ENCODE measurements around the gene CKLF. TPM values are rescaled to one million over a fixed set of nuclear protein-coding genes. Genes with fewer than 3 reads are reported as not detected.
"Not testable (repeated sequence)": the region's sequence is repeated elsewhere in the genome, so short reads cannot be mapped to it uniquely, and the experiment has no call there.

The CKLF gene
- total RNA-seq, 2 donors from 2014 or later, result 27.5 to 31.8 TPM

GRCh38 chr16:66605177-66605978, 53.0 kb downstream of the CKLF start:
- intact Hi-C loops (cut with DNase I, micrococcal nuclease), result no loop called here
- DNase-seq (peak; percentile 34 to 59), ATAC-seq (peak; percentile 45)

GRCh38 chr16:66605979-66606751, 53.8 kb downstream of the CKLF start:
- DNase-seq, result peak in 1 of 2 donors; percentile 25
- intact Hi-C loops (cut with DNase I, micrococcal nuclease), result no loop called here
- no peak for ATAC-seq

GRCh38 chr16:66608241-66609138, 56.1 kb downstream of the CKLF start:
- intact Hi-C loops (cut with DNase I, micrococcal nuclease), result no loop called here
- DNase-seq (peak; percentile 76 to 91), ATAC-seq (peak; percentile 73)

GRCh38 chr16:66609139-66609510, 56.7 kb downstream of the CKLF start:
- intact Hi-C loops (cut with DNase I, micrococcal nuclease), result no loop called here

GRCh38 chr16:66610111-66610820, 57.9 kb downstream of the CKLF start:
- intact Hi-C loops (cut with DNase I, micrococcal nuclease), result no loop called here
- peak in 1 of 2 donors; percentile 25 for DNase-seq
- no peak for ATAC-seq

More at GRCh38 chr16:66609139-66609510, 56.7 kb downstream of the CKLF start:
- no peak for ATAC-seq
- peak in 1 of 2 donors; percentile 27 for DNase-seq

- ATAC-seq; intact Hi-C loops (cut with DNase I, micrococcal nuclease); DNase-seq: not testable (repeated sequence)
Observed at GRCh38 chr16:66611911-66612310, 59.5 kb downstream of the CKLF start.

GRCh38 chr16:66612422-66612821, 60.0 kb downstream of the CKLF start:
- ATAC-seq (no peak), DNase-seq (no peak)
- intact Hi-C loops (cut with DNase I, micrococcal nuclease), result no loop called here

- no peak for DNase-seq
- intact Hi-C loops (cut with DNase I, micrococcal nuclease), result no loop called here
- ATAC-seq, result no peak
Observed at GRCh38 chr16:66614161-66614802, 61.9 kb downstream of the CKLF start.

Other genes with a start within 250 kb of the CKLF start
- 1 to 10 TPM; 7.7 to 9.9 TPM for gene CDH5, start 185.9 kb upstream of the CKLF start, total RNA-seq
- gene BEAN1, start 125.3 kb upstream of the CKLF start, total RNA-seq, result not detected
- 10 to 100 TPM; 14.5 to 19.2 TPM for gene TK2, start 2.5 kb upstream of the CKLF start, total RNA-seq
- gene CMTM1, start 13.9 kb downstream of the CKLF start, total RNA-seq, result 1 to 10 TPM; 3.4 to 4.9 TPM
- not detected for gene CMTM2, start 26.9 kb downstream of the CKLF start, total RNA-seq
- gene CMTM3, start 52.1 kb downstream of the CKLF start, total RNA-seq, result 1 to 10 TPM; 3.4 to 6.7 TPM
- gene CMTM4, start 144.2 kb downstream of the CKLF start, total RNA-seq, result 100 to 1,000 TPM; 168 to 172 TPM
- 100 to 1,000 TPM; 165 to 171 TPM for gene DYNC1LI2, start 199.0 kb downstream of the CKLF start, total RNA-seq
- under 1 TPM in 1 of 2 donors, not detected in 1; 0.11 TPM for gene TERB1, start 249.0 kb downstream of the CKLF start, total RNA-seq

Data from left colon (tissue), 2 donors.